ENCODE measurements around the gene TRMT5. TPM values are rescaled to one million over a fixed set of nuclear protein-coding genes. Genes with fewer than 3 reads are reported as not detected.
A peak's percentile ranks its signal among the peaks of the same experiment; 100 is the strongest.

TRMT5 gene
- total and polyA plus RNA-seq, 9 of the 15 experiments (the other 6 are each of a cell fraction or from before 2014, with no cell fraction given) = 8.4 to 20.0 (median 15.1) TPM

- TF ChIP-seq KLF13 (tag; IDR thresholded peaks at IDR 0.05; ENCODE audit: borderline replicate concordance, low read depth) = peak; percentile 45; the same call in 1 of the 2 replicates
- peak; percentile 89 for TF ChIP-seq ATF1 (CRISPR knock-in tag; IDR thresholded peaks at IDR 0.05)
- TF ChIP-seq ATF1 (tag; IDR thresholded peaks at IDR 0.05) = peak; percentile 99
- TF ChIP-seq TAL1 (IDR thresholded peaks at IDR 0.05) = no peak
- TF ChIP-seq SMARCC2 (IDR thresholded peaks at IDR 0.05; ENCODE audit: low read depth) = 0 out of 2 replicates have a peak, but pooled peaks have one; percentile 20
- no peak for TF ChIP-seq CREBBP (IDR thresholded peaks at IDR 0.05; ENCODE audit: low read depth, low read length)
- no peak for TF ChIP-seq CBX2 (IDR thresholded peaks at IDR 0.05; ENCODE audit: insufficient read depth, low read length, poor library complexity, severe bottlenecking)
- peak; percentile 81 for TF ChIP-seq SUPT5H (IDR thresholded peaks at IDR 0.05)
- no peak for TF ChIP-seq CCAR2 (IDR thresholded peaks at IDR 0.05; ENCODE audit: low read depth, low read length)
- TF ChIP-seq FOXK2 (conservative IDR thresholded peaks at IDR 0.05 in 1 of 2, IDR thresholded peaks at IDR 0.05 in 1 of 2; ENCODE audit: low read depth in 2 of 2) = peak in 1 of 2 experiments; percentile 68; a peak in 2 of 4 replicates
- TF ChIP-seq RCOR1 (IDR thresholded peaks at IDR 0.05; ENCODE audit: borderline replicate concordance in 1 of 2, low read depth in 2 of 2, low read length in 2 of 2) = no peak
- TF ChIP-seq ZNF318 (IDR thresholded peaks at IDR 0.05; ENCODE audit: borderline replicate concordance in 1 of 2, low read depth in 1 of 2) = no peak
- TF ChIP-seq ZNF75A (CRISPR knock-in tag; IDR thresholded peaks at IDR 0.05) = no peak
- TF ChIP-seq TSC22D4 (tag; IDR thresholded peaks at IDR 0.05) = no peak
- TF ChIP-seq, protein P1, sequence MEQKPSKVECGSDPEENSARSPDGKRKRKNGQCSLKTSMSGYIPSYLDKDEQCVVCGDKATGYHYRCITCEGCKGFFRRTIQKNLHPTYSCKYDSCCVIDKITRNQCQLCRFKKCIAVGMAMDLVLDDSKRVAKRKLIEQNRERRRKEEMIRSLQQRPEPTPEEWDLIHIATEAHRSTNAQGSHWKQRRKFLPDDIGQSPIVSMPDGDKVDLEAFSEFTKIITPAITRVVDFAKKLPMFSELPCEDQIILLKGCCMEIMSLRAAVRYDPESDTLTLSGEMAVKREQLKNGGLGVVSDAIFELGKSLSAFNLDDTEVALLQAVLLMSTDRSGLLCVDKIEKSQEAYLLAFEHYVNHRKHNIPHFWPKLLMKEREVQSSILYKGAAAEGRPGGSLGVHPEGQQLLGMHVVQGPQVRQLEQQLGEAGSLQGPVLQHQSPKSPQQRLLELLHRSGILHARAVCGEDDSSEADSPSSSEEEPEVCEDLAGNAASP (IDR thresholded peaks at IDR 0.05) = no peak
- TF ChIP-seq CTBP1 (IDR thresholded peaks at IDR 0.05; ENCODE audit: borderline replicate concordance) = peak; percentile 73
- TF ChIP-seq NR1H2 (CRISPR knock-in tag; IDR thresholded peaks at IDR 0.05) = no peak
- peak; percentile 15; the same call in 1 of the 2 replicates for TF ChIP-seq TCF3 (CRISPR knock-in tag; IDR thresholded peaks at IDR 0.05)
- TF ChIP-seq GABPA (tag; conservative IDR thresholded peaks at IDR 0.05; ENCODE audit: low read depth) = peak; percentile 51
Observed at GRCh38 chr14:60980811-60981632, at the start of gene TRMT5, which contains the start of gene SLC38A6 (continued).
